NCI-H146 treated with DMSO at 0.1 percent for 48 hours (cell line): ENCODE measurements around the gene OVCA2.

Experiments
- DNase-seq: peaks from one replicate; lab custom pipeline; 2025; ENCODE audit not compliant: unreplicated experiment; lab: John Stamatoyannopoulos, UW

Gene OVCA2

GRCh38 chr17:2053380-2054261 lies 11.8 kb downstream of the OVCA2 start:
- peak; percentile 32 for DNase-seq

GRCh38 chr17:2054262-2054511 lies 12.4 kb downstream of the OVCA2 start:
- no peak for DNase-seq

GRCh38 chr17:2054512-2055291 lies 12.9 kb downstream of the OVCA2 start, which contains the start of gene HIC1:
Gene HIC1, plus strand, starts transcription at chr17:2055103. Its CDS starts 1,588 bp downstream, at chr17:2056691.
- DNase-seq = peak; percentile 54

GRCh38 chr17:2055292-2056205 lies 13.7 kb downstream of the OVCA2 start:
- DNase-seq = no peak

- DNase-seq = no peak
These were observed 14.7 kb downstream of the OVCA2 start for GRCh38 chr17:2056206-2057174.

GRCh38 chr17:2057175-2057759 lies 15.4 kb downstream of the OVCA2 start:
- no peak for DNase-seq

GRCh38 chr17:2057760-2058585 lies 16.2 kb downstream of the OVCA2 start:
- DNase-seq = no peak

- DNase-seq = no peak
These were observed 17.0 kb downstream of the OVCA2 start for GRCh38 chr17:2058586-2059546.

- DNase-seq = no peak
These were observed 17.9 kb downstream of the OVCA2 start for GRCh38 chr17:2059547-2060384.

GRCh38 chr17:2060385-2060658 lies 18.5 kb downstream of the OVCA2 start:
- DNase-seq = no peak

- no peak for DNase-seq
These were observed 19.0 kb downstream of the OVCA2 start for GRCh38 chr17:2060681-2061440.

GRCh38 chr17:2061441-2061958 lies 19.7 kb downstream of the OVCA2 start:
- DNase-seq = no peak

- DNase-seq = no peak
These were observed 20.9 kb downstream of the OVCA2 start for GRCh38 chr17:2062571-2063183.

- DNase-seq = no peak
These were observed 21.7 kb downstream of the OVCA2 start for GRCh38 chr17:2063261-2064146.

- no peak for DNase-seq
These were observed 22.3 kb downstream of the OVCA2 start for GRCh38 chr17:2064147-2064489.
